Kidney epithelial cell (primary cell): ENCODE data around the gene ASCC3. TPM values are rescaled to one million over a fixed set of nuclear protein-coding genes. Genes with fewer than 3 reads are reported as not detected.

Experiments used
- DNase-seq: peaks from one replicate; pipeline ENCODE4 v3.0.0-alpha.2; 2010; ENCODE audit warnings: low read depth
- H3K27me3 ChIP-seq: 2 replicates; pipeline ENCODE4 v1.6.0; 2011; ENCODE audit warnings: low read length; ENCODE audit not compliant: control insufficient read depth, insufficient read depth
- H3K36me3 ChIP-seq: 2 replicates; pipeline ENCODE4 v1.5.1; 2011; ENCODE audit warnings: low read length; ENCODE audit not compliant: control insufficient read depth, insufficient read depth
- H3K4me3 ChIP-seq: 2 replicates; pipeline ENCODE4 v1.5.1; 2011; ENCODE audit warnings: low read depth, mild to moderate bottlenecking, control low read depth, low read length
- CTCF ChIP-seq: IDR thresholded peaks from 2 replicates; pipeline ENCODE4 v1.5.1; 2011; ENCODE audit warnings: mild to moderate bottlenecking, moderate library complexity, low read length, control low read depth, inconsistent platforms; ENCODE audit not compliant: insufficient read depth, poor library complexity, severe bottlenecking
- total RNA-seq: library from RNA; depleted of rRNA; stranded (reverse); fragments of >200 nt; gene quantifications from 2 replicates; pipeline ENCODE4 v1.2.3, GENCODE V29; 2015

Gene ASCC3
- total RNA-seq, 1 donor from 2014 or later = 41.9 TPM

GRCh38 chr6:100671740-100672139 is 209.4 kb downstream of the ASCC3 start:
- TF ChIP-seq CTCF = no peak
- DNase-seq = no peak
- Histone ChIP-seq H3K27me3 (no peaks in the 10 kb centered on the region), H3K4me3 (no peak overlapping the region), H3K36me3 (no peaks in the 10 kb centered on the region)

GRCh38 chr6:100670056-100670455 is 211.1 kb downstream of the ASCC3 start:
- DNase-seq = no peak
- Histone ChIP-seq H3K36me3 (no peaks in the 10 kb centered on the region), H3K4me3 (no peak overlapping the region), H3K27me3 (no peaks in the 10 kb centered on the region)
- no peak for TF ChIP-seq CTCF

GRCh38 chr6:100665041-100665380 is 216.1 kb downstream of the ASCC3 start:
- Histone ChIP-seq H3K27me3 (no peaks in the 10 kb centered on the region), H3K4me3 (no peak overlapping the region), H3K36me3 (no peaks in the 10 kb centered on the region)
- DNase-seq = no peak
- TF ChIP-seq CTCF = no peak

GRCh38 chr6:100664274-100665040 is 216.7 kb downstream of the ASCC3 start:
- no peaks in the 10 kb centered on the region for H3K27me3 ChIP-seq
- DNase-seq = no peak
- peak; percentile 62 for TF ChIP-seq CTCF
- H3K36me3 ChIP-seq = no peaks in the 10 kb centered on the region
- H3K4me3 ChIP-seq = no peak overlapping the region

GRCh38 chr6:100663219-100663863 is 217.8 kb downstream of the ASCC3 start:
- Histone ChIP-seq H3K27me3 (no peaks in the 10 kb centered on the region), H3K4me3 (no peak overlapping the region), H3K36me3 (no peaks in the 10 kb centered on the region)
- TF ChIP-seq CTCF = no peak
- peak; percentile 56 for DNase-seq
